KOPT-K1 (cell line): ENCODE results near the gene WDR45B.

Experiments used
- H3K27ac ChIP-seq: fragments of 200-600 bp; sonication (generic); 2 replicates; pipeline ENCODE4 v1.5.1; 2016; ENCODE audit warnings: antibody characterized with exemption, mild to moderate bottlenecking, low read depth, low read length; ENCODE audit not compliant: poor library complexity, severe bottlenecking
- H3K36me3 ChIP-seq: fragments of 200-600 bp; sonication (generic); 2 replicates; pipeline ENCODE4 v1.5.1; 2017; ENCODE audit warnings: antibody characterized with exemption, mild to moderate bottlenecking, low read length, moderate library complexity; ENCODE audit not compliant: insufficient read depth
- H3K9me3 ChIP-seq: fragments of 200-600 bp; sonication (generic); 2 replicates; pipeline ENCODE4 v1.5.1; 2017; ENCODE audit warnings: antibody characterized with exemption, low read length, mild to moderate bottlenecking; ENCODE audit not compliant: insufficient read depth, poor library complexity, severe bottlenecking

Gene WDR45B

GRCh38 chr17:82609655-82610054 is 38.6 kb downstream of the WDR45B start:
- H3K36me3 ChIP-seq, result peaks cover 38% of the 10 kb centered on the region
- H3K9me3 ChIP-seq, result no peaks in the 10 kb centered on the region
- no peak overlapping the region for H3K27ac ChIP-seq

- no peaks in the 10 kb centered on the region for H3K9me3 ChIP-seq
- peaks cover 38% of the 10 kb centered on the region for H3K36me3 ChIP-seq
- H3K27ac ChIP-seq, result no peak overlapping the region
Measured at GRCh38 chr17:82608816-82609215, 39.4 kb downstream of the WDR45B start.

- Histone ChIP-seq H3K27ac (no peak overlapping the region), H3K9me3 (no peaks in the 10 kb centered on the region), H3K36me3 (peaks cover 56% of the 10 kb centered on the region)
Measured at GRCh38 chr17:82605939-82606600, 42.2 kb downstream of the WDR45B start.

GRCh38 chr17:82604532-82604931 is 43.7 kb downstream of the WDR45B start:
- no peaks in the 10 kb centered on the region for H3K9me3 ChIP-seq
- H3K36me3 ChIP-seq, result peaks cover 71% of the 10 kb centered on the region
- H3K27ac ChIP-seq, result no peak overlapping the region

- H3K27ac ChIP-seq, result no peak overlapping the region
- no peaks in the 10 kb centered on the region for H3K9me3 ChIP-seq
- H3K36me3 ChIP-seq, result peaks cover 77% of the 10 kb centered on the region
Measured at GRCh38 chr17:82603981-82604448, 44.2 kb downstream of the WDR45B start.

GRCh38 chr17:82602986-82603710 is 45.1 kb downstream of the WDR45B start:
- peaks cover 85% of the 10 kb centered on the region for H3K36me3 ChIP-seq
- H3K9me3 ChIP-seq, result no peaks in the 10 kb centered on the region
- no peak overlapping the region for H3K27ac ChIP-seq

GRCh38 chr17:82602487-82602886 is 45.8 kb downstream of the WDR45B start:
- Histone ChIP-seq H3K27ac (no peak overlapping the region), H3K9me3 (no peaks in the 10 kb centered on the region), H3K36me3 (peaks cover 92% of the 10 kb centered on the region)

- H3K9me3 ChIP-seq, result no peaks in the 10 kb centered on the region
- no peak overlapping the region for H3K27ac ChIP-seq
- H3K36me3 ChIP-seq, result peaks cover 100% of the 10 kb centered on the region
Measured at GRCh38 chr17:82601447-82602000, 46.7 kb downstream of the WDR45B start.

GRCh38 chr17:82600731-82601446 is 47.4 kb downstream of the WDR45B start:
- H3K27ac ChIP-seq, result no peak overlapping the region
- H3K36me3 ChIP-seq, result peaks cover 100% of the 10 kb centered on the region

GRCh38 chr17:82599674-82600661 is 48.3 kb downstream of the WDR45B start:
- no peak overlapping the region for H3K27ac ChIP-seq
- peaks cover 100% of the 10 kb centered on the region for H3K36me3 ChIP-seq
- no peaks in the 10 kb centered on the region for H3K9me3 ChIP-seq

More at GRCh38 chr17:82600731-82601446, 47.4 kb downstream of the WDR45B start:
- no peaks in the 10 kb centered on the region for H3K9me3 ChIP-seq

- no peaks in the 10 kb centered on the region for H3K9me3 ChIP-seq
- H3K27ac ChIP-seq, result no peak overlapping the region
- peaks cover 98% of the 10 kb centered on the region for H3K36me3 ChIP-seq
Measured at GRCh38 chr17:82598256-82599119, 49.8 kb downstream of the WDR45B start.

- Histone ChIP-seq H3K36me3 (peaks cover 83% of the 10 kb centered on the region), H3K27ac (no peak overlapping the region), H3K9me3 (no peaks in the 10 kb centered on the region)
Measured at GRCh38 chr17:82596837-82597672, 51.2 kb downstream of the WDR45B start.

- no peak overlapping the region for H3K27ac ChIP-seq
- peaks cover 76% of the 10 kb centered on the region for H3K36me3 ChIP-seq
- no peaks in the 10 kb centered on the region for H3K9me3 ChIP-seq
Measured at GRCh38 chr17:82596296-82596695, 51.9 kb downstream of the WDR45B start.
